ENCODE results near the gene KRT82. TPM values are rescaled to one million over a fixed set of nuclear protein-coding genes. Genes with fewer than 3 reads are reported as not detected.

Gene KRT82
- total RNA-seq, 1 donor from 2014 or later = not detected

DNA sequence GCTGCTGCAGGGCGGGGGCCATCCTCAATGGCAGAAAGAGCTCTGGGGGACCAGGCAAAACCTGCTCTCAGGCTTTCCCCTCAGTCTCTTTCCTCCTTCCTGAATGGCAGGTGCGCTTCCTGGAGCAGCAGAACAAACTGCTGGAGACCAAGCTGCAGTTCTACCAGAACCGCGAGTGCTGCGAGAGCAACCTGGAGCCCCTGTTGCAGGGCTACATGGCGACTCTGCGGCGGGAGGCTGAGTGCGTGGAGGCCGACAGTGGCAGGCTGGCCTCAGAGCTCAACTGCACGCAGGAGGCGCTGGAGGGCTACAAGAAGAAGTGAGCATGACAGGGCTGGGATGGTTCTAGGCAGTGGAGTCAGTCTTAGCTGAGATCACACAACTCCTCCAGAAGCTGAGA lies 62.0 kb downstream of the KRT82 start:
- TF ChIP-seq, protein P1, sequence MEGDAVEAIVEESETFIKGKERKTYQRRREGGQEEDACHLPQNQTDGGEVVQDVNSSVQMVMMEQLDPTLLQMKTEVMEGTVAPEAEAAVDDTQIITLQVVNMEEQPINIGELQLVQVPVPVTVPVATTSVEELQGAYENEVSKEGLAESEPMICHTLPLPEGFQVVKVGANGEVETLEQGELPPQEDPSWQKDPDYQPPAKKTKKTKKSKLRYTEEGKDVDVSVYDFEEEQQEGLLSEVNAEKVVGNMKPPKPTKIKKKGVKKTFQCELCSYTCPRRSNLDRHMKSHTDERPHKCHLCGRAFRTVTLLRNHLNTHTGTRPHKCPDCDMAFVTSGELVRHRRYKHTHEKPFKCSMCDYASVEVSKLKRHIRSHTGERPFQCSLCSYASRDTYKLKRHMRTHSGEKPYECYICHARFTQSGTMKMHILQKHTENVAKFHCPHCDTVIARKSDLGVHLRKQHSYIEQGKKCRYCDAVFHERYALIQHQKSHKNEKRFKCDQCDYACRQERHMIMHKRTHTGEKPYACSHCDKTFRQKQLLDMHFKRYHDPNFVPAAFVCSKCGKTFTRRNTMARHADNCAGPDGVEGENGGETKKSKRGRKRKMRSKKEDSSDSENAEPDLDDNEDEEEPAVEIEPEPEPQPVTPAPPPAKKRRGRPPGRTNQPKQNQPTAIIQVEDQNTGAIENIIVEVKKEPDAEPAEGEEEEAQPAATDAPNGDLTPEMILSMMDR (IDR thresholded peaks at IDR 0.05; ENCODE audit: unreplicated experiment) = no peak
- Mint-ChIP-seq H3K4me1 (ENCODE audit: low read depth) (peaks cover 28% of the 10 kb centered on the region), H3K27ac (no peak overlapping the region), H3K27me3 (peaks cover 47% of the 10 kb centered on the region), H3K4me3 (ENCODE audit: low read depth) (no peak overlapping the region), H3K9me3 (ENCODE audit: low read depth) (no peaks in the 10 kb centered on the region), H3K36me3 (ENCODE audit: insufficient read depth) (no peaks in the 10 kb centered on the region)
- no peak for DNase-seq (ENCODE audit: low spot score, unreplicated experiment)

Other genes with a start within 250 kb of the KRT82 start
- gene KRT80, start 214.3 kb downstream of the KRT82 start, total RNA-seq = 0.07 and 0.20 TPM in 2 replicates
- 11.6 and 18.2 TPM in 2 replicates for gene KRT7, start 173.1 kb downstream of the KRT82 start, total RNA-seq
- gene KRT86, start 131.7 kb downstream of the KRT82 start, total RNA-seq = not detected in 2 replicates
- gene KRT81, start 114.8 kb downstream of the KRT82 start, total RNA-seq = not detected in 2 replicates
- not detected in 2 replicates for gene KRT83, start 84.9 kb downstream of the KRT82 start, total RNA-seq
- not detected in 2 replicates for gene KRT85, start 38.9 kb downstream of the KRT82 start, total RNA-seq
- not detected in 2 replicates for gene KRT84, start 20.7 kb downstream of the KRT82 start, total RNA-seq
- not detected in 2 replicates for gene KRT75, start 28.0 kb upstream of the KRT82 start, total RNA-seq
- not detected in 2 replicates for gene KRT6B, start 45.8 kb upstream of the KRT82 start, total RNA-seq
- gene KRT6C, start 67.5 kb upstream of the KRT82 start, total RNA-seq = not detected in 2 replicates
- gene KRT6A, start 86.9 kb upstream of the KRT82 start, total RNA-seq = not detected in 2 replicates
- not detected in 2 replicates for gene KRT5, start 114.1 kb upstream of the KRT82 start, total RNA-seq
- not detected in 2 replicates for gene KRT71, start 146.8 kb upstream of the KRT82 start, total RNA-seq
- gene KRT74, start 167.5 kb upstream of the KRT82 start, total RNA-seq = not detected in 2 replicates
- gene KRT72, start 195.1 kb upstream of the KRT82 start, total RNA-seq = not detected in 2 replicates
- not detected in 2 replicates for gene KRT73, start 212.2 kb upstream of the KRT82 start, total RNA-seq
- not detected in 2 replicates for gene KRT2, start 245.9 kb upstream of the KRT82 start, total RNA-seq